NT2/D1 (cell line): ENCODE data around the gene ANK3.

Experiments used
- YY1 ChIP-seq: IDR thresholded peaks from 2 replicates; pipeline ENCODE4 v1.6.1; 2011; ENCODE audit not compliant: insufficient read length, insufficient read depth
- ZNF274 ChIP-seq: IDR thresholded peaks from 2 replicates; pipeline ENCODE4 v1.6.1; 2011; ENCODE audit warnings: mild to moderate bottlenecking, low read depth, low read length

GRCh38 chr10:60148266-60148840 is 241.3 kb downstream of the ANK3 start:
- TF ChIP-seq YY1 (no peak), ZNF274 (no peak)
